ENCODE results near the gene FRZB. TPM values are rescaled to one million over a fixed set of nuclear protein-coding genes. Genes with fewer than 3 reads are reported as not detected.

FRZB gene
- total RNA-seq, 1 donor from 2014 or later = not detected

GRCh38 chr2:182822733-182823132, 43.7 kb downstream of the FRZB start:
- H3K4me3 Mint-ChIP-seq (ENCODE audit: low read depth) = no peak overlapping the region

GRCh38 chr2:182821182-182821581, 45.3 kb downstream of the FRZB start:
- intact Hi-C loops (cut with micrococcal nuclease) = no loop called here
- H3K9me3 Mint-ChIP-seq = no peaks in the 10 kb centered on the region
- DNase-seq (ENCODE audit: low spot score) = no peak
- H3K4me1 Mint-ChIP-seq (ENCODE audit: low read depth) = no peaks in the 10 kb centered on the region
- no peak overlapping the region for H3K4me3 Mint-ChIP-seq (ENCODE audit: low read depth)
- H3K27ac Mint-ChIP-seq = no peak overlapping the region
- no peaks in the 10 kb centered on the region for H3K36me3 Mint-ChIP-seq (ENCODE audit: low read depth)
- peaks cover 13% of the 10 kb centered on the region for H3K27me3 Mint-ChIP-seq (ENCODE audit: low read depth)

More at GRCh38 chr2:182822733-182823132, 43.7 kb downstream of the FRZB start:
- H3K9me3 Mint-ChIP-seq = no peaks in the 10 kb centered on the region
- DNase-seq (ENCODE audit: low spot score) = no peak
- H3K27me3 Mint-ChIP-seq (ENCODE audit: low read depth) = peaks cover 13% of the 10 kb centered on the region
- H3K4me1 Mint-ChIP-seq (ENCODE audit: low read depth) = no peaks in the 10 kb centered on the region
- H3K36me3 Mint-ChIP-seq (ENCODE audit: low read depth) = no peaks in the 10 kb centered on the region
- no peak overlapping the region for H3K27ac Mint-ChIP-seq
- intact Hi-C loops (cut with micrococcal nuclease) = no loop called here

- no peaks in the 10 kb centered on the region for H3K36me3 Mint-ChIP-seq (ENCODE audit: low read depth)
- intact Hi-C loops (cut with micrococcal nuclease) = no loop called here
- peaks cover 11% of the 10 kb centered on the region for H3K27me3 Mint-ChIP-seq (ENCODE audit: low read depth)
- DNase-seq (ENCODE audit: low spot score) = no peak
- H3K27ac Mint-ChIP-seq = no peak overlapping the region
- H3K4me1 Mint-ChIP-seq (ENCODE audit: low read depth) = no peaks in the 10 kb centered on the region
- no peaks in the 10 kb centered on the region for H3K9me3 Mint-ChIP-seq
- no peak overlapping the region for H3K4me3 Mint-ChIP-seq (ENCODE audit: low read depth)
Observed at GRCh38 chr2:182819412-182819811, 47.0 kb downstream of the FRZB start.

DNA sequence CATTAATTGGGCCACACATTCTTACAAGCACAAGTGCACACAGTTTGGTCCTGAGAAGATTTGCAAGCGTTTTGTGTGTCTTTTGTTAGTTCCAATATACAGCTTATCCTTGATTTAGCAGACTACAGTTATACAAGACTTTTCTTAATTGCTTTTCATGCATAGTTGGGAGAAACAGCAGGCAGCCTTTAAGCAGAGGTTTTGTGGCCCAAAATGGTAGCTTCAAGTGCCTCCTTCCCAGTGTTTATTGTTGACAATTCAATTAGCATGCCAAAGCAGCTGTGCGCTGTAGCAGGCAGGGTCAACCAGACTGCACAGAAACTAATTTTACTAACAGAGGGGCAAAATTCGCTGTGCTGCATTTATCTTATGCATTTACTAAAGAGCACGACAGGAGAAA, 47.5 kb downstream of the FRZB start:
- intact Hi-C loops (cut with micrococcal nuclease) = no loop called here
- H3K27me3 Mint-ChIP-seq (ENCODE audit: low read depth) = peaks cover 8% of the 10 kb centered on the region
- no peak for DNase-seq (ENCODE audit: low spot score)
- no peak overlapping the region for H3K4me3 Mint-ChIP-seq (ENCODE audit: low read depth)
- no peaks in the 10 kb centered on the region for H3K9me3 Mint-ChIP-seq
- H3K27ac Mint-ChIP-seq = no peak overlapping the region
- H3K36me3 Mint-ChIP-seq (ENCODE audit: low read depth) = no peaks in the 10 kb centered on the region
- no peaks in the 10 kb centered on the region for H3K4me1 Mint-ChIP-seq (ENCODE audit: low read depth)

GRCh38 chr2:182818501-182818900, 47.9 kb downstream of the FRZB start:
- intact Hi-C loops (cut with micrococcal nuclease) = no loop called here
- H3K4me3 Mint-ChIP-seq (ENCODE audit: low read depth) = no peak overlapping the region
- no peaks in the 10 kb centered on the region for H3K36me3 Mint-ChIP-seq (ENCODE audit: low read depth)
- no peak overlapping the region for H3K27ac Mint-ChIP-seq
- H3K4me1 Mint-ChIP-seq (ENCODE audit: low read depth) = no peaks in the 10 kb centered on the region
- no peak for DNase-seq (ENCODE audit: low spot score)
- H3K9me3 Mint-ChIP-seq = no peaks in the 10 kb centered on the region
- peaks cover 7% of the 10 kb centered on the region for H3K27me3 Mint-ChIP-seq (ENCODE audit: low read depth)

DNA sequence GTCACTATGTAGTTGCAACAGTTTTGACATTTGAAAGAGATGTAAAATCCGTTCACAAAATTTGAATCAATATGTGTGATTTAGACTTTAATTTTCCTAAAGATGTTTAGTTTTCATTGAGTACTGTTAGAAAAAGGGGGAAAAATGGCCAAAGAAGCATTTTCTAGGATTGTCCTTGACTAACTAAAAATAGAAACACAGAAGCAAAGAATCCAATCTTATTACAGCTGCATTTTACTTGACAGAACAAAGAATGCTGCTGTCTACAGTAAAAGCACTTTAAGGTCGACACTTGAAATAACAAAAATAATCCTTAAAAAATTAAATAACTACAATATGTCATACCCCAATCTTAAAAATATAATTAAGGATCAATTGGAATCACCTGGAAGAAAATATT, 48.9 kb downstream of the FRZB start:
- Mint-ChIP-seq H3K36me3 (ENCODE audit: low read depth) (no peaks in the 10 kb centered on the region), H3K9me3 (no peaks in the 10 kb centered on the region), H3K27me3 (ENCODE audit: low read depth) (peaks cover 3% of the 10 kb centered on the region), H3K4me1 (ENCODE audit: low read depth) (no peaks in the 10 kb centered on the region), H3K27ac (no peak overlapping the region), H3K4me3 (ENCODE audit: low read depth) (no peak overlapping the region)
- DNase-seq (ENCODE audit: low spot score) = no peak
- intact Hi-C loops (cut with micrococcal nuclease) = no loop called here

- Mint-ChIP-seq H3K4me1 (ENCODE audit: low read depth) (no peaks in the 10 kb centered on the region), H3K4me3 (ENCODE audit: low read depth) (no peak overlapping the region), H3K27me3 (ENCODE audit: low read depth) (peaks cover 2% of the 10 kb centered on the region), H3K27ac (no peak overlapping the region), H3K36me3 (ENCODE audit: low read depth) (no peaks in the 10 kb centered on the region), H3K9me3 (no peaks in the 10 kb centered on the region)
- intact Hi-C loops (cut with micrococcal nuclease) = no loop called here
- no peak for DNase-seq (ENCODE audit: low spot score)
Observed at GRCh38 chr2:182816866-182817265, 49.6 kb downstream of the FRZB start.

DNA sequence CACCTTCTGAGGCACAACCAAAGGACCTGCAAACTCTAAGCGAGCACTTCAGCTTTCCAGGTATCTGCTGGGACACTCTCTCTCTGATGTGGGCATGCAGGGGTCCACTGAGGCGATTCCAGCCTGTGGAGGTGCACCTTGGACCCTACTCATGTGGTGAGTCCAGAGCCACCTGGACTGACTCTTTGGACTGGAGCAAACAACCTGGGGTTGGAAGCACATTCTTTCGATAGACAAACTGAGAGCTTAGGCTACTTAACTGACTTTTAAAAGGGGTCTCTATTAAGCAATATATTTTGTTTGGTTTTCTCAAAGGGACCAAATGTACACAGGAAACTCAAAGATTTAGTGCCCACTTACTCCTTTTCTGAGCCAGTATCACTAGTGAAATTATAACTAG, 51.6 kb downstream of the FRZB start:
- Mint-ChIP-seq H3K9me3 (no peaks in the 10 kb centered on the region), H3K4me1 (ENCODE audit: low read depth) (no peaks in the 10 kb centered on the region), H3K27ac (no peak overlapping the region), H3K27me3 (ENCODE audit: low read depth) (peaks cover 7% of the 10 kb centered on the region), H3K4me3 (ENCODE audit: low read depth) (no peak overlapping the region), H3K36me3 (ENCODE audit: low read depth) (no peaks in the 10 kb centered on the region)
- DNase-seq (ENCODE audit: low spot score) = no peak
- intact Hi-C loops (cut with micrococcal nuclease) = no loop called here

DNA sequence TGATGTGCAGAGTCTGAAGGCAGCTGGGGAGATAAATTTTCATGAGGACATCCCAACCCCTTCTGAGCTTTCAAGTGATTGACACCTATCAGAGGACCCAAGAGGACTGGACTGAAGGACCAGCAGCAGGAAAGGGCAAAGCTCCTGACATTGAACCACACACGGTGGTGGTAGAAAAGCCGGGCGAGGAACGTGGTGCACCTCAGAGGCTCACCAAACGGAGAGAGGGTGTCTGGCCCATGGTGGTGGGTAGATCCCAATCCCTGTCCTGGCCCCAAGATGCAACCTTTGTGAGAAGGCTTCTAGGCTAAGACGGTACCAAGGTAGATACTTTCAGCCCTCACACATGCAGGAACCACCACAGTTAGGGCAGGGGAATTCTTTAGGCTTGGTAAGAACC, 52.1 kb downstream of the FRZB start:
- DNase-seq (ENCODE audit: low spot score) = no peak
- Mint-ChIP-seq H3K9me3 (no peaks in the 10 kb centered on the region), H3K36me3 (ENCODE audit: low read depth) (no peaks in the 10 kb centered on the region), H3K27ac (no peak overlapping the region), H3K4me3 (ENCODE audit: low read depth) (no peak overlapping the region), H3K27me3 (ENCODE audit: low read depth) (peaks cover 7% of the 10 kb centered on the region), H3K4me1 (ENCODE audit: low read depth) (no peaks in the 10 kb centered on the region)
- intact Hi-C loops (cut with micrococcal nuclease) = no loop called here

DNA sequence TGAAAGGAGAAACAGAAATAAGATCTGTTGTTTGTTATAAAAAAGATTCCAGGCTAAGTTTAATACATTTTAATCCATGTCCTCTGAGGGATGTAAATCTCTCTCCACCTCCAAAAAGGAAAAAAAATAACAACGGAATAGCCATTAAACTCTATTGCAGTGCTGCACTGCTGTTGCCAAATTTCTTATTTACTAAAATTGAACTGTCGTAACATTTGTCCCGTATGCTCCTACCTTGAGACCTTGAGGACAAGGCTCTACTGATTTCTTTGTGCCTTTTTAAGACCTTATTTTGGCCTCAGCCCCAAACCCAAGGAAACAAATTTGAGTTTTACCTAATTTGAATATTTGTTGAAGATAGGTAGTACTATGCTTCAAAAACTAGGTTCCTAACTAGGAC, 56.4 kb downstream of the FRZB start:
- Mint-ChIP-seq H3K4me1 (ENCODE audit: low read depth) (no peaks in the 10 kb centered on the region), H3K4me3 (ENCODE audit: low read depth) (no peak overlapping the region), H3K27ac (no peak overlapping the region), H3K27me3 (ENCODE audit: low read depth) (peaks cover 7% of the 10 kb centered on the region), H3K9me3 (no peaks in the 10 kb centered on the region), H3K36me3 (ENCODE audit: low read depth) (no peaks in the 10 kb centered on the region)
- DNase-seq (ENCODE audit: low spot score) = no peak
- intact Hi-C loops (cut with micrococcal nuclease) = no loop called here

DNA sequence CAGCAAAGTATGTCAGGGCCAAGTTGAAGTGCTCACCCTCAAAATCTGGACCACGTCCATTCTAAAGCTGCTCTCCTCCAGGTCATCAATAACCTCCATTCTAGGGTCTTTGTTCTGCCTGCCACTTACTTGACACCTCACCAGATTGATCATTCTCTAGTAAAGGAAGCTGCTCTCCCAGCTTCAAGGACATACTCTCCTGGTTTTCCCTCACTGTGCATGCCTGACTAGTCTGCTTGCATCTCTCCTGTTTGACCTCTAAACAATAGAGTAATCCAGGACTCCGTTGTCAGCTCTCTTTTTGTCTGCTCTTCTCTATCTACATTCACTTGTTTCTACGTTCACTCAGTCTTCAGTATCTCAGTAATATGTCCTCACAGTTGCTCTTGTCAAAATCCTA, 59.1 kb downstream of the FRZB start:
- intact Hi-C loops (cut with micrococcal nuclease) = no loop called here
- Mint-ChIP-seq H3K4me1 (ENCODE audit: low read depth) (no peaks in the 10 kb centered on the region), H3K36me3 (ENCODE audit: low read depth) (no peaks in the 10 kb centered on the region), H3K27me3 (ENCODE audit: low read depth) (peaks cover 8% of the 10 kb centered on the region), H3K27ac (no peak overlapping the region), H3K4me3 (ENCODE audit: low read depth) (no peak overlapping the region), H3K9me3 (no peaks in the 10 kb centered on the region)
- no peak for DNase-seq (ENCODE audit: low spot score)

- H3K4me3 Mint-ChIP-seq (ENCODE audit: low read depth) = no peak overlapping the region
- H3K27me3 Mint-ChIP-seq (ENCODE audit: low read depth) = peaks cover 11% of the 10 kb centered on the region
- no peaks in the 10 kb centered on the region for H3K36me3 Mint-ChIP-seq (ENCODE audit: low read depth)
- H3K27ac Mint-ChIP-seq = no peak overlapping the region
- H3K4me1 Mint-ChIP-seq (ENCODE audit: low read depth) = no peaks in the 10 kb centered on the region
- intact Hi-C loops (cut with micrococcal nuclease) = no loop called here
- no peak for DNase-seq (ENCODE audit: low spot score)
- no peaks in the 10 kb centered on the region for H3K9me3 Mint-ChIP-seq
Observed at GRCh38 chr2:182804128-182804527, 62.3 kb downstream of the FRZB start.

- H3K9me3 Mint-ChIP-seq = no peaks in the 10 kb centered on the region
- intact Hi-C loops (cut with micrococcal nuclease) = no loop called here
- no peak overlapping the region for H3K4me3 Mint-ChIP-seq (ENCODE audit: low read depth)
Observed at GRCh38 chr2:182798736-182799135, 67.7 kb downstream of the FRZB start.

DNA sequence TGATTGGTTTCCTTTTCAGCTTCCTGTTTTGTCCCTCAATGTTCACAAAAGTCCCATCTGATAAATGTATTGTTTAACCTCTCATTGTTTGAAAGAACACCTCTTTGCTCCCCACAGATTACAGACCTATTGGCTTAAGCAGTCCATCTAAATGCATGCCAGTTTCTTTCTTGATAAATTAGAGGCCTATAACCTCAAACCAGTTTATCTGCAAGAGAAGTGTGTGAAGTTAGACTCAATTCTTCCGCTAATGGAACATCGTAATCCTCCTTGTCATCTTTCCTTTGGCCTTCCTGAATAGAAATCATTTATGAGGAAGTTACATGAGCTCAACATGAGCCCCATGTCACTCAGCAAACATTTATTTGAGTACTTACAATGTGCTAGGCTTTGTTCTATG, 74.0 kb downstream of the FRZB start:
- Mint-ChIP-seq H3K4me3 (ENCODE audit: low read depth) (no peak overlapping the region), H3K9me3 (no peaks in the 10 kb centered on the region), H3K36me3 (ENCODE audit: low read depth) (no peaks in the 10 kb centered on the region), H3K4me1 (ENCODE audit: low read depth) (no peaks in the 10 kb centered on the region), H3K27me3 (ENCODE audit: low read depth) (peaks cover 3% of the 10 kb centered on the region), H3K27ac (no peak overlapping the region)
- DNase-seq (ENCODE audit: low spot score) = no peak
- intact Hi-C loops (cut with micrococcal nuclease) = no loop called here

More at GRCh38 chr2:182798736-182799135, 67.7 kb downstream of the FRZB start:
- H3K36me3 Mint-ChIP-seq (ENCODE audit: low read depth) = no peaks in the 10 kb centered on the region
- peaks cover 15% of the 10 kb centered on the region for H3K27me3 Mint-ChIP-seq (ENCODE audit: low read depth)
- no peak overlapping the region for H3K27ac Mint-ChIP-seq
- no peaks in the 10 kb centered on the region for H3K4me1 Mint-ChIP-seq (ENCODE audit: low read depth)
- no peak for DNase-seq (ENCODE audit: low spot score)
